Glomerular endothelial cell (primary cell): ENCODE measurements around the gene MIER2. TPM values are rescaled to one million over a fixed set of nuclear protein-coding genes. Genes with fewer than 3 reads are reported as not detected.
"Not testable (repeated sequence)": the region's sequence is repeated elsewhere in the genome, so short reads cannot be mapped to it uniquely, and the experiment has no call there.

ENCODE experiments used
- DNase-seq: peaks from one replicate; pipeline ENCODE4 v3.0.0-alpha.2; 2011; ENCODE audit warnings: low read depth, low spot score; ENCODE audit errors: extremely low read depth
- total RNA-seq: library from RNA; depleted of rRNA; stranded (reverse); fragments of >200 nt; gene quantifications from 2 replicates; pipeline ENCODE4 v1.2.3, GENCODE V29; 2015

MIER2 gene, protein sequence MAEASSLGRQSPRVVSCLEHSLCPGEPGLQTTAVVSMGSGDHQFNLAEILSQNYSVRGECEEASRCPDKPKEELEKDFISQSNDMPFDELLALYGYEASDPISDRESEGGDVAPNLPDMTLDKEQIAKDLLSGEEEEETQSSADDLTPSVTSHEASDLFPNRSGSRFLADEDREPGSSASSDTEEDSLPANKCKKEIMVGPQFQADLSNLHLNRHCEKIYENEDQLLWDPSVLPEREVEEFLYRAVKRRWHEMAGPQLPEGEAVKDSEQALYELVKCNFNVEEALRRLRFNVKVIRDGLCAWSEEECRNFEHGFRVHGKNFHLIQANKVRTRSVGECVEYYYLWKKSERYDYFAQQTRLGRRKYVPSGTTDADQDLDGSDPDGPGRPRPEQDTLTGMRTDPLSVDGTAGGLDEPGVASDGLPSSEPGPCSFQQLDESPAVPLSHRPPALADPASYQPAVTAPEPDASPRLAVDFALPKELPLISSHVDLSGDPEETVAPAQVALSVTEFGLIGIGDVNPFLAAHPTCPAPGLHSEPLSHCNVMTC
- 21.0 and 38.2 TPM in 2 replicates for total RNA-seq

DNA sequence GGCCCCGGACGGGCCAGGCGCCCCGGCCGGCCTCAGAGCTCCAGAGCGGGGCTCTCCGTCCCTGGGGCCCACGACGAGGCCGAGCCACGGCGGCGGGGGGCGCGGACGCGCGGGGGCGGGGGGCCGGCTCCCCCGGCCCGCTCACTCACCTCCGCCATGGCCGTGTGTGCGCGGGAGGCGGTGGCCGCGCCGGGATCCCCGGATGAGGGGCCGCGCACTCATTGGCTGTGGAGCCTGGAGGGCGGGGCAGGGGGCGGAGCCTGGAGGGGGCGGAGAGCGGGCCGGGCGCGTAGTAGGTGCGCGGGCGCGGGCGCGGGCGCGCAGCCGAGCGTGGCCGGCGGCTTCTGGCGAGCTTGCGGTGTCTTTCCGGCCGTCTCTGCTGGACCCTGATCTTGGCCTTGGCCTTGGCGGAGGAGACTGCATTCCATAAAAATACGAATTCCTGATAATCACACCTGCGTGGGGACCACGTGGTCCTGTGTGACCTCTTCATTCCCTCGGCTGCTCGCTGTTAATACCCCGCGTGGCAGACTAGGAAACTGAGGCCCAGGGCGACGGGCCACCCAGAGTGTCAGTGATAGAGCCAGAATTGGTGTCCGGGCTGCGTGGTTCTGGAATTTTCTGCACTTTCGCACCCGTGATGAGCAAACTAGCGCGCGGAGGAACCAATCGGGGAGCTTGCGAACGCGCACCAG, at the start of gene MIER2:
MIER2 (minus strand) TSS at position 172 of the 695 bp plus-strand sequence; CDS start at position 158, 14 bp downstream.
- DNase-seq = no peak

DNA sequence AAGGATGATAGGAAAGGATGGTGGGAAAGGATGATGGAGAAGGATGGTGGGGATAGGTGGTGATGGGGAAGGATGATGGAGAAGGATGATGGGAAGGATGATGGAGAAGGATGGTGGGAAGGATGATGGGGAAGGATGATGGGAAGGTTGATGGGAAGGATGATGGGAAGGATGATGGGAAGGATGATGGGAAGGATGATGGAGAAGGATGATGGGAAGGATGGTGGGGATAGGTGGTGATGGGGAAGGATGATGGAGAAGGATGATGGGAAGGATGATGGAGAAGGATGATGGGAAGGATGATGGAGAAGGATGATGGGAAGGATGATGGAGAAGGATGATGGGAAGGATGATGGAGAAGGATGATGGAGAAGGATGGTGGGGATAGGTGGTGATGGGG, 49.0 kb upstream of the MIER2 start:
- not testable (repeated sequence) for DNase-seq

DNA sequence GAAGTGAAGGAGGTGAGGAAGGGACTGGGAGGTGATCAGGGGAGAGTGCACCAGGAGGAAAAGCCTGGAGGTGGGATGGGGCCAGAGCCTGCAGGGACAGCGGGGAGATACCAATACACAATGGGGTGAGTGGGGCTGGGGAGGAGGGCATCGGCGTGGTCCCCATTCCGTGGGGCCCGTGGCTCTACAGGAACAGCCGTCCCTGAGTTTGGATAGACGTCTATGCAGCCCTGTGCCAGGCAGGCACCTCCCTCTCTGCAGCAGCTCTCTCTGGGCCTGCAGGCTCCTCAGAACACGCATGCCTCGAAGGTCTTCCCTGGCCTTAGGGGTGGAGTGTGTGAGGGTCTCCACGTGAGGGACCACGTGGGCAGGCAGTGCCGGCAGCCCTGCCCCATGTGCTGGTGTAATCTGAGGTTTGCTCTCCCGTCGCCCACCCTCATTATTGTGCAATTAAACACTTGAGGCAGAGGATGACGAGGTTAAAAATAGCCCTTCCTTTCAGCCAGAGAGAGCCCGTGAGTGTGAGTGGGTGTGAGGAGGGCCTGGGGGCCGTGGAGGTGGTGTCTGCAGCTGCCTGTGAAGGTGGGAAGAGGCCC, 47.9 kb upstream of the MIER2 start:
- no peak for DNase-seq

DNA sequence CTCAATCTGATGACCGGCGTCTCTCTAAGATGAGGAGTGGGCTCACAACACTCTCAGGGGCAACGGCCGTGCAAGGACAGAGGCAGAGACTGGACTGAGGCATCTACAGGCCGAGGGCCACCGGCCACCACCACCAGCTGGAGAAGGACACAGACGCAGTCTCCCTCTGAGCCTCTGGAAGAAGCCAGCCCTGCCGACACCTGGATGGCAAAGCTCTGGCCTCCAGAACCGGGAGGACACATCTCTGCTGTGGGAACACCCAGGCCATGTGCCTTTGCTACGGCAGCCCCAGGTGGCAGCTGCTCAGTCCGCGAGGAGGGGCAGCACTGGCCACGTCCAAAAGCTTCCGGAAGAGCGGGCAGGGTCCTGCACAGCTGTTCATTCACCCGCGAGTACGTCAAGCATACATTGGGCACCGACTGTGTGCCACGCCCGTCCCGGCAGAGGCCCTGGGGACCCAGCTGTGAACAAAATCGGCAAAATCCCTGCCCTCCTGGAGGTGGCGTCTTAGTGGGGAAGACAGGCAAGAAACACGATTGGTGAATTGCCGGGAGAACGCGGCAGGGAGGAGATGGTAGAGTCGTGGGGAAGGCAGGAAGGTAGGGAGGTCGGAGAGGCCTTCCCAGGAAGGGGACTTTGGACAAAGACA, 47.3 kb upstream of the MIER2 start:
- no peak for DNase-seq

DNA sequence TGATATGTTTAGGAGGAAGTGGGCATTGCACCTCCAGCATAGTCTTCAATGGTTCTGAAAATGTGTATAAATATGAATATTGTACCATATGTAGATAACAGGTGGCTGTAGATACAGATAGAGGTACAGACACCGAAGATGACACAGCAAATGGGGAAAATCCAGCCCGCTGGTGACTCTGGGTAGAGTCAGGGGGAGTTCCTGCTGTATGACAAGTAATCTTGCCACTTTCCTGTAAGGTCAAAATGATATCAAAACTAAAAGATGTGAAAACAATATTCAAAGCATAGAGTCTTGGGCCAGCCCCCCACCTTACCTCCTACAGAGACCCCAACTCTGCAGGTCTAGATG, 46.6 kb upstream of the MIER2 start:
- DNase-seq = no peak

DNA sequence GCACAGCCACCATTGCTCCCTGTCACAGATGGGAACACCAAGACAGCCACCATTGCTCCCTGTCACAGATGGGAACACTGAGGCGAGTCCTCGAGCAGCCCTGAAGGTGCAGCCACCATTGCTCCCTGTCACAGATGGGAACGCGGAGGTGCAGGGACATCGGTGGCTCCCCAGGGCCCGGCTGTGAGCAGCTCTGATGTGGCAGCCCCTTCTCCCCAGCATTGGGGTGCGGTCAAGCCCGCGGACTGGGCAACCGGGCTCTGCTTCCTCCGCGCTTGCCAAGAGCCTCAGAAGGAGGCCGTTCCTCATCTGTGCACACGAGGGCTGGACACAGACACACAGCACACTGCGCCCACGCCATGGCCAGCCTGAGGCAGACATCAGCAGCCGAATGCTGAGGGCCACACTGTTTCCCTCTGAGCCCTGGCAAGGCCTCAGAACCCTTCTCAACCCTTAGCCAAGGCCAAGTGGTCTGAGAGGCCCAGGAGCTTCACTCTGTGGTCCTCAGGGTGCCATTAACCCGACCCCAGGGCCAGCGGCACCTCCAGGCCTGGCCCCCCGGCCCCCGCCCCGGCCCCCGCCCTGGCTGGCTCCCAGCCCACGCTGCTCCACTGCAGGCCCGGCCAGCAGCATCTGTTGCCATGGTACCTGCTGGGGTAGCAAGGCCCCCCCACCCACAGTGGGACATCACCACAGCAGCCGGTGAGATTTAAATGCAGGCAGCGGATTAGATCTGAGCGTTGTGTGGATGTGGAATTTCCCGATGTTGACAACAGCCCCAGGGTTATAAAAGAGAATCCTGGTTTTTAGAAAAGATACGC, 46.0 kb upstream of the MIER2 start:
- DNase-seq = no peak

DNA sequence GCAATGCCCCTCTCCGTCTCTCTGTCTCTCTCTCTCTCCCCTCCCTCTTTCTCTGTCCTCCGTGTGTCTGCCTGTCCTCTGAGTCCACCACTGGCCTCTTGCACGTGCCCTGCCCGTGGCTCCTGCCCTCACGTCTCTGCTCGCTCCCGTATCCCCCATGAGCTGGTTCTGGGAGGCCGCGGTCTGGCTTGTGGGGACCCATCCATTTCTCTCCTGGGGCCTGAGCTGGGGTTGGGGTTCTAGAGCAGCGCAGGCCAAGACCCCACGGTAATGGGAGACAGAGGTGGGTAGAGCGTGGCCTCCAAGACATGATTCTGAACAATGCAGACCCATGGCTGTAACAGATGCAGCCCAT, 45.3 kb upstream of the MIER2 start:
- no peak for DNase-seq

DNA sequence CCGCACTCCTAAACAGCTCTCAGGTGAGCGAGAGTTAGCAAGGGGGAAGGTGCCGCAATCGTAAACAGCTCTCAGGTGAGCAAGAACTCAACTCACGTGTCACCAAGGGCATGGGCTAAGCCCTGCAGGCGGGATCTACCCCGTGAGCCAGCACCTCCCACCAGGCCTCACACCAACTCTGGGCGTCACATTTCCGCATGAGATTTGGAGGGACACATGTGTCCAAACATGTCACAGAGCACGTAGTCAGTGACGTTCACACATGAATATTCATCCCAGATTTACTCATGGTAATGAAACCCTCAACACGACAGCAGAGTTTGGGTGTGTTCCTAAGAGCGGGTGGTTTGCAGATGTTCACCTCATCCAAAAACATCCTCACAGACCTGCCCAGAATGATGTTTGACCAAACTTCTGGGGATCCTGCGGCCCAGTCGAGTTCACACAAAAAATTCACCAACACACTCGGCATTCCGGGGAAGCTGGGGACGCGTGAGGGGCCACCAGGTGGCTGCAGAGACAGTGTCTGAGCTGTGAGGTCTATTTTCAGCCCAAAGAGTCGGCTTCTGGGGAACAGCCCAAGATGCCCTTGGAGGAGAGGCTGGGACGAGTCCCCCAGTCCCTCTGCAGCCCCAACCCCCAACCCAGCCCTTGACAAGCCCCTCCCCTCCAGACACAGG, 44.8 kb upstream of the MIER2 start:
- DNase-seq = no peak

DNA sequence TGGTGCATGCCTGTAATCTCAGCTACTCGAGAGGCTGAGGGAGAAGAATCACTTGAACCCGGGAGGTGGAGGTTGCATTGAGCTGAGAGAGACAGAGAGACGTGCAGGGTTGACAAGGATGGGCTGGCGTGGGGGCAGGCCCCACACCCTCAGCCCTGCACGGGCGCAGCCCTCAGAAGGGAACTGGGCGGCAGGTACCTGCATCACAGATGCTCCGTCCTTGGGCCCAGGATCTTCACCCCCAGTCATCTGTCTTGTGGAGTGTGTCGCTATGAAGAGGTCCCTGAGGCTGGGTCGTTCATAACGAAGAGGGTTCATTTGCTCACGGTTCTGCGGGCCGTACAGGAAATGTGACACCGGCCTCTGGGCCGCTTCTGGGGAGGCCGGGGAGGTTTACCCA, 44.1 kb upstream of the MIER2 start:
- DNase-seq = no peak

DNA sequence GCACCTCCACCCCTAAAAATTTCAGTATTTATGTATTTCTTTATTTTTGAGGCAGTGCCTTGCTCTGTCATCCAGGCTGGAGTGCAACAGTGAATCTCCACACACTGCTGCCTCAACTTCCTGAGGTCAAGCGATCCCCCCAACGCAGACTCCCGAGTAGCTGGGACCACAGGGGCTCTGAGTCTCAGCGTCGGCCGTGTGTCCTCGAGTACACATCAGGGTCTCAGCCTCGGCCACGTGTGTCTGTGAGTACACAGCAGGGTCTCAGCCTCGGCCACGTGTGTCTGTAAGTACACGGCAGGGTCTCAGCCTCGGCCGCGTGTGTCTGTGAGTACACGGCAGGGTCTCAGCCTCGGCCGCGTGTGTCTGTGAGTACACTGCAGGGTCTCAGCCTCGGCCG, 43.2 kb upstream of the MIER2 start:
- no peak for DNase-seq

DNA sequence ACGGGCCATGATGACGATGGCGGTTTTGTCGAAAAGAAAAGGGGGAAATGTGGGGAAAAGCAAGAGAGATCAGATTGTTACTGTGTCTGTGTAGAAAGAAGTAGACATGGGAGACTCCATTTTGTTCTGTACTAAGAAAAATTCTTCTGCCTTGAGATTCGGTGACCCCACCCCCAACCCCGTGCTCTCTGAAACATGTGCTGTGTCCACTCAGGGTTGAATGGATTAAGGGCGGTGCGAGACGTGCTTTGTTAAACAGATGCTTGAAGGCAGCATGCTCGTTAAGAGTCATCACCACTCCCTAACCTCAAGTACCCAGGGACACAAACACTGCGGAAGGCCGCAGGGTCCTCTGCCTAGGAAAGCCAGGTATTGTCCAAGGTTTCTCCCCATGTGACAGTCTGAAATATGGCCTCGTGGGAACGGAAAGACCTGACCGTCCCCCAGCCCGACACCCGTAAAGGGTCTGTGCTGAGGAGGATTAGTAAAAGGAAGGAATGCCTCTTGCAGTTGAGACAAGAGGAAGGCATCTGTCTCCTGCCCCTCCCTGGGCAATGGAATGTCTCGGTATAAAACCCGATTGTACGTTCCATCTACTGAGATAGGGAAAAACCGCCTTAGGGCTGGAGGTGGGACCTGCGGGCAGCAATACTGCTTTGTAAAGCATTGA, 42.2 kb upstream of the MIER2 start:
- DNase-seq = not testable (repeated sequence)

DNA sequence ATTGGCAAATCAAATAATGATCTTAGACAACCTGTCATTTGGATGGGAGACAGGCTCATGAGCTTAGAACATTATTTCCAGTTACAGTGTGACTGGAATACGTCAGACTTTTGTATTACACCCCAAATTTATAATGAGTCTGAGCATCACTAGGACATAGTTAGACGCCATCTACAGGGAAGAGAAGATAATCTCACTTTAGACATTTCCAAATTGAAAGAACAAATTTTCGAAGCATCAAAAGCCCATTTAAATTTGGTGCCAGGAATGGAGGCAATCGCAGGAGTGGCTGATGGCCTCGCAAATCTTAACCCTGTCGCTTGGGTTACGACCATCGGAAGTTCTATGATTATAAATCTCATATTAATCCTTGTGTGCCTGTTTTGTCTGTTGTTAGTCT, 41.6 kb upstream of the MIER2 start:
- not testable (repeated sequence) for DNase-seq

DNA sequence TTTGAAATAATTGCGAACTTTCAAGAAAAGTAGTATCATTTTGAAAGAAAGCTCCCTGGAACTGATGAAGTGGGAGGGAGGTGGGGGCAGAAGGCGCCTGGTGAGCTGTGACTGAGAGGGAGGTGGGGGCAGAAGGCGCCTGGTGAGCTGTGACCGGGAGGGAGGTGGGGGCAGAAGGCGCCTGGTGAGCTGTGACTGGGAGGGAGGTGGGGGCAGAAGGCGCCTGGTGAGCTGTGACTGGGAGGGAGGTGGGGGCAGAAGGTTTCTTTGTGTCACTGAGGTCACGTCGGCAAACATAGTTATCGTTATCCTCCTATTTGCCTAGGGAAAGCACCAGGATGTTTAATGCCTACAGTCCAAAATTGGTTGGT, 40.2 kb upstream of the MIER2 start:
- DNase-seq = no peak

DNA sequence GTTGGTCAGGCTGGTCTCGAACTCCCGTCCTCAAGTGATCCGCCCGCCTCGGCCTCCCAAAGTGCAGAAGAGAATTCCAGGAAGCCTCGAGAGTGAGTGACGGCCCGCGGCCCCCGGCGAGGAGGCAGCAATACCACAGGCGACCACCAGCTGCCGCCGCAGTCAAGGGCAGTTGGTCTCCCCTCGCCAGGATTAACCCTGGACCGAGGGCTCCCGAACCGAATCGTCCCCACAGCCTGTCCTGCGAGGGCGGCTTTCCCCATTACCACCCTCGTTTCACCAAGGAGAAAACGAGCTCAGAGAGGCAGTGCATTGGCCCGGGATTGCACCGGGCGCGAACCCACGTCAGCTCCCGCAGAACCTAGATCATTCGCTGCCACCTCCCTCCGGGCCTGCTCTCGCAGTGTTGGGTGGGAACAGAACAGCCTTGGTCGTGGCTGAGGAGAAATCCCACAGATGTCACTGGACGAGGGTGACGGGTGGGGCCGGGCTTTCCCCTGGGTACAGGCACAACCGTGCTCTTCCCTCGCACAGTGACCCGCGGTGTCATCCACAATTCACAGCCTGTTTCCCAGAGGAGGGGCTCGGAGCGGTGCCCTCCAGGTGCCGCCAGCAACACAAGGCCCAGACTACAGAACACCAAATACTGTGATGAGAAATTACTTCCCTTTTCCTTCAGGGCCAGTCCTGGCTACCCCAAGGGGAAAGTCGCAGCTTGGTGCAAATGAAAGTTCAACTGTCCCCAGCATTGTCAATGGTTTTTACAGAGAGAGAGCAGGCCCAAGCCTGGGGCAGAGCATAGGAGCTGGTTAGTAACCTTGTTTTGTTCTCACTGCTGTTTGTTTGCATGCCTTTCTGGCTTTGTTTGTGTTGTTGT, 39.6 kb upstream of the MIER2 start:
- DNase-seq = no peak

DNA sequence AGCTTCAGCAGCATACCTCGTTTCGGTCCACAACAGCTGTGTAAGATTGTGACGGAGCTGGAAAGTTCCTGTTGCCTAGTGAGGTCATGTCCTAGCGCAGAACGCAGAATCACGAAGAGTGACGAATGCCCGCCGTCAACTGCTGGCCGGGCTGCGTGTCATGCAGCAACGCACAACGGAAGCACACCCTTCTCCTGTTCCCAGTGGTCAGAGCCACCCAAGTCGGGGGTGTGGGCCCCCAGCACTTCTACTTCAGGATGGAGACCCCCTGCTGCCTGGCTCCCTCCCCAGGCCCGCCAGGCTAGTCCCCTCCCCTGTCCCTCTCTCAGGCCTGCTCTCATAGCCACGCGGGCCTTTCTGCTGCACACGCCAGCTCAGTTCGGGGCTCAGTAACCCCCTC, 38.4 kb upstream of the MIER2 start:
- DNase-seq = no peak

DNA sequence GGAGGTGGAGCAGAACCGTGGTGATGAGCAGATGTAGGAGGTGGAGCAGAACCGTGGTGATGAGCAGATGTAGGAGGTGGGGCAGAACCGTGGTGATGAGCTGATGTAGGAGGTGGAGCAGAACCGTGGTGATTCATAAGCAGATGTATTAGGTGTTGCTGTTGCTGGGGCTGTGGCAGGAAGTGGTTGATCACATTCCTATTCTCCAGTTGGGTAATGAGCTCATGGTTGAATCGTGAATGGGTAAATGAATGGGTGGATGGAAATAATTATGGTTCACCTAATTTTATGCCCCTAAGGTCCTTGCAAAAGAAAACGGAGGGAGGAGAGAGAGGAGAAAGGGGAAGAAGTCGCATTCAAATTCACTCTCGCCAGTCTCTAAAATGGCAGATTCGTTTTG, 38.0 kb upstream of the MIER2 start:
- not testable (repeated sequence) for DNase-seq

DNA sequence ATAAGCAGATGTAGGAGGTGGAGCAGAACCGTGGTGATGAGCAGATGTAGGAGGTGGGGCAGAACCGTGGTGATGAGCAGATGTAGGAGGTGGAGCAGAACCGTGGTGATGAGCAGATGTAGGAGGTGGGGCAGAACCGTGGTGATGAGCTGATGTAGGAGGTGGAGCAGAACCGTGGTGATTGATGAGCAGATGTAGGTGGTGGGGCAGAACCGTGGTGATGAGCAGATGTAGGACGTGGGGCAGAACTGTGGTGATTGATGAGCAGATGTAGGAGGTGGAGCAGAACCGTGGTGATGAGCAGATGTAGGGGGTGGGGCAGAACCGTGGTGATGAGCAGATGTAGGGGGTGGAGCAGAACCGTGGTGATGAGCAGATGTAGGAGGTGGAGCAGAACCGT, 37.3 kb upstream of the MIER2 start:
- not testable (repeated sequence) for DNase-seq

DNA sequence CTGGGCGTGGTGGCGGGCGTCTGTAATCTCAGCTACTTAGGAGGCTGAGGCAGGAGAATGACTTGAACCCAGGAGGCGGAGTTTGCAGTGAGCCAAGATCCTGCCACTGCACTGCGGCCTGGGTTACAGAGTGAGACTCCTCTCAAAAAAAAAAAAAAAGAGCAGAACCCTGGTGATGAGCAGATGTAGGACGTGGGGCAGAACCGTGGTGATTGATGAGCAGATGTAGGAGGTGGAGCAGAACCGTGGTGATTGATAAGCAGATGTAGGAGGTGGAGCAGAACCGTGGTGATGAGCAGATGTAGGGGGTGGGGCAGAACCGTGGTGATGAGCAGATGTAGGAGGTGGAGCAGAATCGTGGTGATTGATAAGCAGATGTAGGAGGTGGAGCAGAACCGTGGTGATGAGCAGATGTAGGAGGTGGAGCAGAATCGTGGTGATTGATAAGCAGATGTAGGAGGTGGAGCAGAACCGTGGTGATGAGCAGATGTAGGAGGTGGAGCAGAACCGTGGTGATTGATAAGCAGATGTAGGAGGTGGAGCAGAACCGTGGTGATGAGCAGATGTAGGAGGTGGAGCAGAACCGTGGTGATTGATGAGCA, 36.1 kb upstream of the MIER2 start:
- not testable (repeated sequence) for DNase-seq
